ENCODE results near the gene CFAP54. TPM values are rescaled to one million over a fixed set of nuclear protein-coding genes. Genes with fewer than 3 reads are reported as not detected.

Gene CFAP54
- total and polyA plus RNA-seq, 2 donors (not counting 3 experiments of a cell fraction or from before 2014, with no cell fraction given): 3.6 to 26.9 TPM

DNA sequence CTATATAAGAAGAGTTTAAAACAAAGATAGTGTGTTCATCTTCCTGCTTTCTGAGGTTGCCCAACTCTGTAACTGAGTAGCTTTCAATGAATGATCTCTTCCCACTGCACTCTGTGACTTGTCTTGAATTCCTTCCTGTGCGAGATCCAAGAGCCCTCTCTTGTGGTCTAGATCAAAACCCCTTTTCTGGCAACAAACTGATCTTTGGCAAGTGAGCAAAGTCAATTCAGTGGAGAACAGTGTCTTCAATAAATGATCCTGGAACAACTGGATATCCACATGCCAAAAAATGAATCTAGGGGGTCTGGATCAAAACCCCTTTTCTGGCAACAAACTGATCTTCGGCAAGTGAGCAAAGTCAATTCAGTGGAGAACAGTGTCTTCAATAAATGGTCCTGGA, 8.5 kb downstream of the CFAP54 start:
- peaks cover 14% of the 10 kb centered on the region for H3K79me2 ChIP-seq (ENCODE audit: control insufficient read depth, insufficient read depth, low read length)
- dilution Hi-C loops (cut with MboI; ENCODE audit: extremely low pct_ligation_motif_present, low sequenced_read_pairs): no loop called here
- no peaks in the 10 kb centered on the region for H3K9me3 ChIP-seq (replicated peaks; ENCODE audit: control insufficient read depth, insufficient read depth, low read length)
- no peak overlapping the region for H3K4me3 ChIP-seq (replicated peaks in 1 of 3; ENCODE audit: insufficient read depth in 1 of 3, low read depth in 1 of 3, low read length in 3 of 3)
- H2AFZ ChIP-seq (ENCODE audit: low read depth, low read length): no peak overlapping the region
- no peaks in the 10 kb centered on the region for H3K36me3 ChIP-seq (ENCODE audit: control insufficient read depth in 2 of 2, extremely low read depth in 1 of 2, insufficient read depth in 2 of 2, low read length in 2 of 2)
- BruUV-seq (replicated peaks): no TSS peak
- H3K4me2 ChIP-seq (ENCODE audit: insufficient read depth, low read length): no peak overlapping the region
- no peaks in the 10 kb centered on the region for H3K9me1 ChIP-seq (replicated peaks; ENCODE audit: control insufficient read depth, extremely low read depth, insufficient read depth, low read length)
- peaks cover 41% of the 10 kb centered on the region for H3K4me1 ChIP-seq (ENCODE audit: control insufficient read depth, extremely low read depth, insufficient read depth, low read length)
- intact Hi-C loops (cut with micrococcal nuclease): no loop called here
- ChIA-PET CTCF (interaction anchor here (1.4 kb wide), 1 partner anchor 52 kb away, joined by 3 read pairs; no protein-coding TSS in a partner anchor), POLR2A (no interaction called here)
- TF ChIP-seq FOS (IDR thresholded peaks at IDR 0.05; ENCODE audit: borderline replicate concordance, insufficient read depth, low read length) (no peak), GATA2 (IDR thresholded peaks at IDR 0.05; ENCODE audit: insufficient read depth, insufficient read length, low read depth, low read length) (no peak), POLR2AphosphoS5 (IDR thresholded peaks at IDR 0.05; ENCODE audit: insufficient read depth, low read depth, low read length) (no peak), POLR2A (IDR thresholded peaks at IDR 0.05; ENCODE audit: low read depth, low read length) (no peak), MYC (IDR thresholded peaks at IDR 0.05; ENCODE audit: low read depth, low read length) (no peak)
- H3K27me3 ChIP-seq (ENCODE audit: control insufficient read depth in 2 of 2, insufficient read depth in 2 of 2, low read length in 2 of 2): no peaks in the 10 kb centered on the region
- no peak overlapping the region for H3K9ac ChIP-seq (replicated peaks; ENCODE audit: extremely low read depth, insufficient read depth, low read length)
- DNase-seq (ENCODE audit: low read depth, low spot score): no peak
- no peak overlapping the region for H3K27ac ChIP-seq (ENCODE audit: insufficient read depth, low read depth, low read length)
- no peaks in the 10 kb centered on the region for H4K20me1 ChIP-seq (replicated peaks; ENCODE audit: control insufficient read depth, extremely low read depth, insufficient read depth, low read length)
- FAIRE-seq: no peak

DNA sequence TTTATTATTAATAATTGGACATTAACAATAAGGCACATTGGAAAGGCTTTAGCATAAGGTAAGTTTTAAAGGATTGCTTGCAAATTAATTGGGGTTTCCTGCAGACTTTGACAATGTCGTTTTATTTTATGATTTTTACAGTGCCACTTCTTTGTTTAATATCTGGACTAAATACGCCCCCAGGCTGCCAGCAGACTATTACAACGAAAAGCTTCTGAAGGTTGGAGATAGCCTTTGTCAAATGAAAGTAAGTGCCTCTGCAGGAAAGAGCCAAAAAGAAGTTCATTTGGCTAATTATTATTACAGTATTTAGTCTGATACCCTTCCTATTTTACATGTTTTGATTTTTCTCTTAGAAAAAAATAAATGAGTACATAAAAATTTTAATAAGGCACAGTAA, 11.3 kb downstream of the CFAP54 start:
- Histone ChIP-seq H3K9me3 (replicated peaks; ENCODE audit: control insufficient read depth, insufficient read depth, low read length) (no peaks in the 10 kb centered on the region), H3K27ac (ENCODE audit: insufficient read depth, low read depth, low read length) (peak overlapping the region; percentile 99), H3K4me3 (replicated peaks in 1 of 3; ENCODE audit: insufficient read depth in 1 of 3, low read depth in 1 of 3, low read length in 3 of 3) (no peak overlapping the region), H3K9me1 (replicated peaks; ENCODE audit: control insufficient read depth, extremely low read depth, insufficient read depth, low read length) (no peaks in the 10 kb centered on the region), H3K4me2 (ENCODE audit: insufficient read depth, low read length) (peak overlapping the region; percentile 55), H3K4me1 (ENCODE audit: control insufficient read depth, extremely low read depth, insufficient read depth, low read length) (peaks cover 46% of the 10 kb centered on the region), H4K20me1 (replicated peaks; ENCODE audit: control insufficient read depth, extremely low read depth, insufficient read depth, low read length) (no peaks in the 10 kb centered on the region), H2AFZ (ENCODE audit: low read depth, low read length) (no peak overlapping the region), H3K9ac (replicated peaks; ENCODE audit: extremely low read depth, insufficient read depth, low read length) (peak overlapping the region; percentile 93), H3K36me3 (ENCODE audit: control insufficient read depth in 2 of 2, extremely low read depth in 1 of 2, insufficient read depth in 2 of 2, low read length in 2 of 2) (peaks cover 0 to 2% of the 10 kb centered on the region in 2 experiments), H3K27me3 (ENCODE audit: control insufficient read depth in 2 of 2, insufficient read depth in 2 of 2, low read length in 2 of 2) (no peaks in the 10 kb centered on the region), H3K79me2 (ENCODE audit: control insufficient read depth, insufficient read depth, low read length) (peaks cover 26% of the 10 kb centered on the region)
- TF ChIP-seq, protein P1, sequence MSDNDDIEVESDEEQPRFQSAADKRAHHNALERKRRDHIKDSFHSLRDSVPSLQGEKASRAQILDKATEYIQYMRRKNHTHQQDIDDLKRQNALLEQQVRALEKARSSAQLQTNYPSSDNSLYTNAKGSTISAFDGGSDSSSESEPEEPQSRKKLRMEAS (IDR thresholded peaks at IDR 0.05; ENCODE audit: insufficient read depth, insufficient read length): no peak
- TF ChIP-seq, protein P2, sequence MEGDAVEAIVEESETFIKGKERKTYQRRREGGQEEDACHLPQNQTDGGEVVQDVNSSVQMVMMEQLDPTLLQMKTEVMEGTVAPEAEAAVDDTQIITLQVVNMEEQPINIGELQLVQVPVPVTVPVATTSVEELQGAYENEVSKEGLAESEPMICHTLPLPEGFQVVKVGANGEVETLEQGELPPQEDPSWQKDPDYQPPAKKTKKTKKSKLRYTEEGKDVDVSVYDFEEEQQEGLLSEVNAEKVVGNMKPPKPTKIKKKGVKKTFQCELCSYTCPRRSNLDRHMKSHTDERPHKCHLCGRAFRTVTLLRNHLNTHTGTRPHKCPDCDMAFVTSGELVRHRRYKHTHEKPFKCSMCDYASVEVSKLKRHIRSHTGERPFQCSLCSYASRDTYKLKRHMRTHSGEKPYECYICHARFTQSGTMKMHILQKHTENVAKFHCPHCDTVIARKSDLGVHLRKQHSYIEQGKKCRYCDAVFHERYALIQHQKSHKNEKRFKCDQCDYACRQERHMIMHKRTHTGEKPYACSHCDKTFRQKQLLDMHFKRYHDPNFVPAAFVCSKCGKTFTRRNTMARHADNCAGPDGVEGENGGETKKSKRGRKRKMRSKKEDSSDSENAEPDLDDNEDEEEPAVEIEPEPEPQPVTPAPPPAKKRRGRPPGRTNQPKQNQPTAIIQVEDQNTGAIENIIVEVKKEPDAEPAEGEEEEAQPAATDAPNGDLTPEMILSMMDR (IDR thresholded peaks at IDR 0.05; ENCODE audit: extremely low read depth in 1 of 2, insufficient read depth in 1 of 2, low read depth in 1 of 2, low read length in 2 of 2): peak in 1 of 2 donors; percentile 22
- BruUV-seq (replicated peaks): TSS peak; percentile 88
- POLR2A ChIA-PET: interaction anchor here (0.5 to 1.6 kb wide), 5 partner anchors 9 to 125 kb away, joined by 3 to 13 read pairs (median 7); partner anchors contain the start of gene CDK17
- intact Hi-C loops (cut with micrococcal nuclease): loop anchor here (1.0 to 5.0 kb wide), 7 partner anchors 10 to 893 kb away; partner anchors contain the start of gene CFAP54
- dilution Hi-C loops (cut with MboI; ENCODE audit: extremely low pct_ligation_motif_present, low sequenced_read_pairs): loop anchor here (5.0 kb wide), 1 partner anchor 113 kb away; no protein-coding TSS in a partner anchor
- DNase-seq (ENCODE audit: low read depth, low spot score) (no peak), FAIRE-seq (peak; percentile 40)
- CTCF ChIA-PET: interaction anchor here (1.0 to 3.1 kb wide), 13 partner anchors 8 to 110 kb away, joined by 3 to 25 read pairs (median 5); partner anchors contain the start of genes CDK17 and CFAP54

Measured in endothelial cell of umbilical vein (primary cell).